CD14-positive monocyte (primary cell): ENCODE results near the gene TRAPPC10. TPM values are rescaled to one million over a fixed set of nuclear protein-coding genes. Genes with fewer than 3 reads are reported as not detected.
A peak's percentile ranks its signal among the peaks of the same experiment; 100 is the strongest.

Experiments
- DNase-seq, 3 donors: peaks; one replicate each; pipeline ENCODE4 v3.0.0-alpha.2; 2011 to 2022
- H2AFZ ChIP-seq: 2 replicates; pipeline ENCODE4 v1.6.0; 2012; ENCODE audit warnings: mild to moderate bottlenecking, low read depth, low read length, inconsistent platforms; ENCODE audit not compliant: insufficient read depth, poor library complexity, severe bottlenecking
- H3K27ac ChIP-seq, 2 donors: 1 replicate in 1 of 2; 2 replicates in 1 of 2; pipeline ENCODE4 v1.5.1; 2012 to 2013; ENCODE audit warnings: low read length in 2 of 2, control low read depth in 1 of 2, inconsistent platforms in 1 of 2, low read depth in 1 of 2, mild to moderate bottlenecking in 1 of 2
- H3K27me3 ChIP-seq, 2 donors: one replicate each; pipeline versions ENCODE4 v1.6.0 to v1.6.1; 2011 to 2013; ENCODE audit warnings: low read length in 2 of 2; ENCODE audit not compliant: control insufficient read depth in 2 of 2, insufficient read depth in 2 of 2
- H3K36me3 ChIP-seq, 2 donors: replicated peaks in 1 of 2; 1 replicate in 1 of 2; 2 replicates in 1 of 2; pipeline versions ENCODE4 v1.5.1 to v1.6.1; 2012 to 2013; ENCODE audit warnings: low read length in 2 of 2, control low read depth in 1 of 2, inconsistent platforms in 1 of 2, mild to moderate bottlenecking in 1 of 2; ENCODE audit not compliant: insufficient read depth in 2 of 2, control insufficient read depth in 1 of 2
- H3K4me1 ChIP-seq, 2 donors: 1 replicate in 1 of 2; 2 replicates in 1 of 2; pipeline versions ENCODE4 v1.5.1 to v1.6.1; 2012 to 2013; ENCODE audit warnings: low read length in 2 of 2, control low read depth in 1 of 2, inconsistent platforms in 1 of 2, mild to moderate bottlenecking in 1 of 2, moderate library complexity in 1 of 2; ENCODE audit not compliant: insufficient read depth in 2 of 2, control insufficient read depth in 1 of 2
- H3K4me2 ChIP-seq: replicated peaks from 2 replicates; pipeline ENCODE3; 2012; ENCODE audit warnings: low read length, moderate library complexity, mild to moderate bottlenecking; ENCODE audit not compliant: poor library complexity, severe bottlenecking; ENCODE audit errors: extremely low read depth
- H3K4me3 ChIP-seq, 3 experiments: fragments of 200-600 bp in 1 of 3; sonication (generic) in 1 of 3; replicated peaks in 1 of 3; 1 replicate in 2 of 3; 2 replicates in 1 of 3; pipeline ENCODE4 v1.5.1; 2011 to 2013; ENCODE audit warnings: low read length in 3 of 3, mild to moderate bottlenecking in 3 of 3, control low read depth in 2 of 3, low read depth in 2 of 3, inconsistent platforms in 1 of 3, moderate library complexity in 1 of 3
- H3K79me2 ChIP-seq: 2 replicates; pipeline ENCODE4 v1.6.0; 2012; ENCODE audit warnings: mild to moderate bottlenecking, control low read depth, inconsistent platforms, low read length, moderate library complexity; ENCODE audit not compliant: insufficient read depth
- H3K9ac ChIP-seq: 2 replicates; pipeline ENCODE4 v1.6.0; 2017; ENCODE audit warnings: low read length, mild to moderate bottlenecking; ENCODE audit not compliant: insufficient read depth, poor library complexity, severe bottlenecking
- H3K9me3 ChIP-seq, 2 donors: replicated peaks in 1 of 2; 1 replicate in 1 of 2; 2 replicates in 1 of 2; pipeline versions ENCODE4 v1.5.1 to v1.6.1; 2012 to 2013; ENCODE audit warnings: low read length in 2 of 2, control low read depth in 1 of 2; ENCODE audit not compliant: control insufficient read depth in 1 of 2, insufficient read depth in 1 of 2
- H4K20me1 ChIP-seq: 2 replicates; pipeline ENCODE4 v1.6.0; 2012; ENCODE audit warnings: mild to moderate bottlenecking, low read length, control low read depth, moderate library complexity; ENCODE audit not compliant: insufficient read depth
- H3K27ac Mint-ChIP-seq, 7 donors: one replicate each; pipeline ENCODE4 v1.8.0; 2020; ENCODE audit warnings: mild to moderate bottlenecking in 7 of 7, mixed read lengths in 7 of 7, moderate library complexity in 6 of 7, inconsistent platforms in 2 of 7
- H3K27me3 Mint-ChIP-seq, 3 donors: one replicate each; pipeline ENCODE4 v1.8.0; 2021 to 2022; ENCODE audit warnings: low read depth in 3 of 3, mild to moderate bottlenecking in 3 of 3, mixed read lengths in 3 of 3, moderate library complexity in 3 of 3, inconsistent platforms in 1 of 3
- H3K36me3 Mint-ChIP-seq, 2 donors: one replicate each; pipeline ENCODE4 v1.8.0; 2020; ENCODE audit warnings: mixed read lengths in 2 of 2, inconsistent platforms in 1 of 2, mild to moderate bottlenecking in 1 of 2
- H3K4me1 Mint-ChIP-seq: one replicate; pipeline ENCODE4 v1.8.0; 2020; ENCODE audit warnings: mild to moderate bottlenecking, mixed read lengths
- H3K4me3 Mint-ChIP-seq, 2 donors: one replicate each; pipeline ENCODE4 v1.8.0; 2020; ENCODE audit warnings: mild to moderate bottlenecking in 2 of 2, mixed read lengths in 2 of 2, moderate library complexity in 1 of 2
- H3K9me3 Mint-ChIP-seq, 7 donors: one replicate each; pipeline ENCODE4 v1.8.0; 2020 to 2022; ENCODE audit warnings: mixed read lengths in 7 of 7, mild to moderate bottlenecking in 6 of 7, moderate library complexity in 6 of 7, inconsistent platforms in 2 of 7
- WGBS: methylation state at CpG from one replicate; pipeline ENCODE4 v1.1.5; 2013; ENCODE audit warnings: missing lambda C conversion rate; ENCODE audit not compliant: insufficient coverage; 5-methylcytosine and 5-hydroxymethylcytosine counted together
- intact Hi-C, 2 donors: fragments of 100-400 bp; cut with micrococcal nuclease; formaldehyde crosslinking; loops; one replicate each; pipeline versions ENCODE4 v1.15.0 to v1.15.1; 2023
- polyA plus RNA-seq, 3 donors: library from polyadenylated mRNA; depleted of rRNA in 1 of 3; unstranded in 2 of 3; stranded (reverse) in 1 of 3; fragments of 300-500 nt in 2 of 3; fragments of >200 nt in 1 of 3; fragmentation: Illumina TruSeq in 2 of 3; gene quantifications; 1 replicate in 2 of 3; 2 replicates in 1 of 3; pipeline ENCODE4 v1.2.3, GENCODE V29; 2012 to 2021
- TF ChIP-seq, protein P1 (sequence below): fragments of 200-600 bp; IDR thresholded peaks from one replicate; pipeline ENCODE4 v1.8.0; 2022; ENCODE audit warnings: antibody characterized with exemption, mild to moderate bottlenecking

The TRAPPC10 gene
- polyA plus RNA-seq, 3 donors = 5.9 to 40.6 (median 8.6) TPM

- Mint-ChIP-seq H3K4me1 (peaks cover 13% of the 10 kb centered on the region), H3K4me3 (no peak overlapping the region), H3K27ac (peak overlapping the region in 3 of 7 donors; percentile 33 to 86 (median 41)), H3K36me3 (peaks cover 73 to 89% of the 10 kb centered on the region in 2 donors), H3K27me3 (peaks cover 0 to 2% (median 0%) of the 10 kb centered on the region in 3 donors), H3K9me3 (no peaks in the 10 kb centered on the region)
- no peak for DNase-seq
- 92% methylated on average over 4 of the region's 10 CpGs for WGBS
- H3K27me3 ChIP-seq = no peaks in the 10 kb centered on the region
- H3K79me2 ChIP-seq = peaks cover 51% of the 10 kb centered on the region
- TF ChIP-seq, protein P1, sequence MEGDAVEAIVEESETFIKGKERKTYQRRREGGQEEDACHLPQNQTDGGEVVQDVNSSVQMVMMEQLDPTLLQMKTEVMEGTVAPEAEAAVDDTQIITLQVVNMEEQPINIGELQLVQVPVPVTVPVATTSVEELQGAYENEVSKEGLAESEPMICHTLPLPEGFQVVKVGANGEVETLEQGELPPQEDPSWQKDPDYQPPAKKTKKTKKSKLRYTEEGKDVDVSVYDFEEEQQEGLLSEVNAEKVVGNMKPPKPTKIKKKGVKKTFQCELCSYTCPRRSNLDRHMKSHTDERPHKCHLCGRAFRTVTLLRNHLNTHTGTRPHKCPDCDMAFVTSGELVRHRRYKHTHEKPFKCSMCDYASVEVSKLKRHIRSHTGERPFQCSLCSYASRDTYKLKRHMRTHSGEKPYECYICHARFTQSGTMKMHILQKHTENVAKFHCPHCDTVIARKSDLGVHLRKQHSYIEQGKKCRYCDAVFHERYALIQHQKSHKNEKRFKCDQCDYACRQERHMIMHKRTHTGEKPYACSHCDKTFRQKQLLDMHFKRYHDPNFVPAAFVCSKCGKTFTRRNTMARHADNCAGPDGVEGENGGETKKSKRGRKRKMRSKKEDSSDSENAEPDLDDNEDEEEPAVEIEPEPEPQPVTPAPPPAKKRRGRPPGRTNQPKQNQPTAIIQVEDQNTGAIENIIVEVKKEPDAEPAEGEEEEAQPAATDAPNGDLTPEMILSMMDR = no peak
- peaks cover 59 to 95% of the 10 kb centered on the region in 2 donors for H3K36me3 ChIP-seq
- no peak overlapping the region for H3K9ac ChIP-seq
- H3K4me3 ChIP-seq = no peak overlapping the region
- peaks cover 84% of the 10 kb centered on the region for H4K20me1 ChIP-seq
- H3K4me1 ChIP-seq = peaks cover 3 to 7% of the 10 kb centered on the region in 2 donors
- no peaks in the 10 kb centered on the region for H3K9me3 ChIP-seq
- H3K4me2 ChIP-seq = no peak overlapping the region
- no peak overlapping the region for H2AFZ ChIP-seq
- H3K27ac ChIP-seq = peak overlapping the region in 1 of 2 donors; percentile 36
- intact Hi-C loops = no loop called here
These were observed 54.0 kb downstream of the TRAPPC10 start for GRCh38 chr21:44066116-44066515.

DNA sequence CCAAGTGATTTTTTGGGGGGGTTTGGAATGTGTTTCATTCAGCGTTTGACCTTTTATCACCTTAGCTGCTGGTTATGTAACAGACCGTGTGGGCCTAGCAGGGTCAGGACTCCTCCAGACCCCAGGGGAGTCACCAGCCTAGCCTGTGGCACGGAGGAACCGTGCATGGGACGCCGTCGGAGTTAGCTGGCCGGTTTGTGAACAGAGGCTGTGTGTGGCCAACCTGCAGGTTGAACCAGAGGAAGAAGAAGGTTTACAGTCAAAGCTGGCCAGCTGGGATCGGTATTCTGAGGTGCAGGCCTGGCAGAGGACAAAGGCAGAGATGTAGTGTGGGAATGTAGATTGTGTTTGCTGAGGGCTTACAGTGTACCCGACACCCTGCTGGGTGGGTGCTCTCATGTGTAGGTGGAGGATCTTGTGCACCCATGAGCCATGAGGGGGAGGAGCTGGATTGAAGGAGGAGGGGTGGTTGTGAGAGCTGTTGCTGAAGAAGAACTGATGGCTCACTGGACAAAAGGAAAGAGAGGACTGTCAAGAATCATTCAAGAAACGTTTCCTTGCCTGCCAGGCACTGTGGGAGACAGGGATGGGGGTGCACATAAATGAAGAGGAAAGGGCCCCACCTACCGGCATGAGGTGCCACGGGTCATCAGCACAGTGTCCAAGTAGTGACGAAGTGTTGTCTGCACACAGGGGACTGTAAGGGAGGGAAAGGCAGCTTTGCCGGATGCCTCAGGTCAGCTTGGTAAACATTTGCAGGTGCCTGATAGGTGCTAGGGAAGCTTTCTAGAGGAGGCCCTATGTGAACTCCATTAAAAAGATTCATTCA is 55.1 kb downstream of the TRAPPC10 start:
- Mint-ChIP-seq H3K27ac (peak overlapping the region in 2 of 7 donors; percentile 30 to 72), H3K4me3 (no peak overlapping the region), H3K36me3 (peaks cover 81 to 94% of the 10 kb centered on the region in 2 donors), H3K9me3 (no peaks in the 10 kb centered on the region), H3K27me3 (peaks cover 0 to 2% (median 0%) of the 10 kb centered on the region in 3 donors), H3K4me1 (peaks cover 13% of the 10 kb centered on the region)
- Histone ChIP-seq H3K9ac (no peak overlapping the region), H3K27me3 (no peaks in the 10 kb centered on the region), H3K79me2 (peaks cover 58% of the 10 kb centered on the region), H3K4me2 (no peak overlapping the region), H3K4me3 (no peak overlapping the region), H3K36me3 (peaks cover 62 to 99% of the 10 kb centered on the region in 2 donors), H3K9me3 (no peaks in the 10 kb centered on the region), H3K4me1 (peaks cover 3 to 7% of the 10 kb centered on the region in 2 donors), H2AFZ (no peak overlapping the region), H3K27ac (no peak overlapping the region), H4K20me1 (peaks cover 95% of the 10 kb centered on the region)
- no peak for DNase-seq
- WGBS = 94% methylated on average over 15 of the region's 15 CpGs
- intact Hi-C loops = no loop called here
- TF ChIP-seq, protein P1 = no peak
